Inferior parietal cortex (tissue), 1 donor: ENCODE measurements around the gene SLC51A.
"Not testable (repeated sequence)": the region's sequence is repeated elsewhere in the genome, so short reads cannot be mapped to it uniquely, and the experiment has no call there.

Experiments
- DNase-seq: peaks from one replicate; pipeline ENCODE4 v3.0.0-alpha.2; 2016; ENCODE audit errors: extremely low spot score

The SLC51A gene

DNA sequence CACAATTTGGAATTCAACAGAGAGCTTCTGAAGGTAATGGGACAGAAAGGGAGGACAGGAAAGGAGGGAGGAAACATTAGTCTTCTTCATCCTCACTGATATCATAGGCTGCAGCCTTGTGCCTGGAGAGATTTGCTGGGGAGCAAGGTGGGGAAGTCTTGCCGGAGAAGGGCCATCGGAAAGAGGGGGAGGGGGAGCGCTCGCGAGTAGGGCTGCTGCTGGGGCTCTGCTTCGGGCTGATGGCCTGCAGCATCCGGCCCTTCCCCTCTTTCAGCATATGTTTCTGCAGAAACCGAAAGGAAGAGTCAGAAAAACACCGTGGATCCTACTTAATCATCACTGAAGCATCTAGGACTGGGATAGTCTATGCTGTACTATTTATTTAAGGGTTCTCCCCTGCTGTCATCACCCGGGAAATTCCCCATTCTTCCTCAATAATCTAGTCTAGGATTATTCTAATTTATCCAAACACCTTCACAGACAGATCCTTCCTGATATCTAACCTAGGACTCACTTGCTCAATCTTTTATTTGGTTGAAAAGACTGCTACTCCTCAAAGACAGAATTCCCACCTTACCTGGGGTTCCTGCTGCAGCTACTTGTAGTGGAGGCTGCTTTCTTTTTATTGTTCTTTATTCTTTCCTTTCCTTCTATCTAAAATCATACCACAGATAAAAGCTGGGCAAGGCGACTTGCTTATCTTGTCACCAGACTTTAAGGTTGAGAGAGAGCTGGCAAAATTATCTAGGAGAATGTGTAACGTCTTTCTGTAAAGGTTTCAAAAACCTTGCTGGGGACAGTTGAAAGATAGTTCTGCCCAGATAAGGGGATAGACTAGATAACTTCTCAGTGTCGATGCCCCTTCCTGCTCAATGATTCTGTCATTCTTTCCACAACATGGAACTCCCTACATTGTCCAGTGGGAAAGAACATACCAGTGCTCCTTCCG lies 22.6 kb downstream of the SLC51A start:
- no peak for DNase-seq

DNA sequence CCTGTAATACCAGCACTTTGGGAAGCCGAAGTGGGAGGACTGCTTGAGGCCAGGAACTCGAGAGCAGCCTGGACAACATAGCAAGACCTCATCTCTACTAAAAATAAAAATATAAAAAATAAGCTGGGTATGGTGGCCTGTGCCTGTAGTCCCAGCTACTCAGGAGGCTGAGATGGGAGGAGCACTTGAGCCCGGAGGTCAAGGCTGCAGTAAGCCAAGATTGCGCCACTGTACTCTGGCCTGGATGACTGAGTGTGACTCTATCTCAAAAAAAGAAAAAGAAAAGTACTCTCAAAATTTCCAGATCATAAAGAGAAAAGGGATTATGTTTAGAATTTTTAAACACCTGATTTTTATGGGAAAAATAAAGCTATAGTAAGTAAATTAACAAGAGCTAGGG lies 24.1 kb downstream of the SLC51A start:
- no peak for DNase-seq

DNA sequence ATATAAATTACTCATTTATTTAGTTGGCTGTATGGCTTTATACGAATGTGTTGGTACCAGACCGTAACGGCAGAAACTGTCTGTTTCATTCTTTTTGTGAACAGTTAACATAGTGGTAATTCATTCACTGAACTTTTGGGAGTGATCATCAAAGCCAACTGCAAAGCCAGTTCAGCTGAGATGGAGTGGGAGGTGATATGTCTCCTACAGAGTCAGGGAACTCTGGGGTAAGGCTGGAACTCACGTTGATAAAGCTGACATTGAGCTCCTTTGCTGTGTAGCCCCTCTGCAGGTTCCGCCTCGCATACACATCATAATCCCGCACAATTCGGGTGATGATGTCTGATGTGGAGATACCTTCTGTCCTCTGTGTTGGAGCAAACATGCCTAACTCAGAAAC lies 25.4 kb downstream of the SLC51A start:
- no peak for DNase-seq

DNA sequence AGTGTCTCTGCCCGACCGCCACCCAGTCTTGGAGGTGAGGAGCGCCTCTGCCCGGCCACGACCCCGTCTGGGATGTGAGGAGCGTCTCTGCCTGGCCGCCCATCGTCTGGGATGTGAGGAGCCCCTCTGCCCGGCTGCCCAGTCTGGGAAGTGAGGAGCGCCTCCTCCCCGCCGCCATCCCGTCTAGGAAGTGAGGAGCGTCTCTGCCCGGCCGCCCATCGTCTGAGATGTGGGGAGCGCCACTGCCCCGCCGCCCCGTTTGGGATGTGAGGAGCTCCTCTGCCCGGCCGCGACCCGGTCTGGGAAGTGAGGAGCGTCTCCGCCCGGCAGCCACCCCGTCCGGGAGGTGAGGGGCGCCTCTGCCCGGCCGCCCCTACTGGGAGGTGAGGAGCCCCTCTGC lies 27.8 kb downstream of the SLC51A start:
- not testable (repeated sequence) for DNase-seq

DNA sequence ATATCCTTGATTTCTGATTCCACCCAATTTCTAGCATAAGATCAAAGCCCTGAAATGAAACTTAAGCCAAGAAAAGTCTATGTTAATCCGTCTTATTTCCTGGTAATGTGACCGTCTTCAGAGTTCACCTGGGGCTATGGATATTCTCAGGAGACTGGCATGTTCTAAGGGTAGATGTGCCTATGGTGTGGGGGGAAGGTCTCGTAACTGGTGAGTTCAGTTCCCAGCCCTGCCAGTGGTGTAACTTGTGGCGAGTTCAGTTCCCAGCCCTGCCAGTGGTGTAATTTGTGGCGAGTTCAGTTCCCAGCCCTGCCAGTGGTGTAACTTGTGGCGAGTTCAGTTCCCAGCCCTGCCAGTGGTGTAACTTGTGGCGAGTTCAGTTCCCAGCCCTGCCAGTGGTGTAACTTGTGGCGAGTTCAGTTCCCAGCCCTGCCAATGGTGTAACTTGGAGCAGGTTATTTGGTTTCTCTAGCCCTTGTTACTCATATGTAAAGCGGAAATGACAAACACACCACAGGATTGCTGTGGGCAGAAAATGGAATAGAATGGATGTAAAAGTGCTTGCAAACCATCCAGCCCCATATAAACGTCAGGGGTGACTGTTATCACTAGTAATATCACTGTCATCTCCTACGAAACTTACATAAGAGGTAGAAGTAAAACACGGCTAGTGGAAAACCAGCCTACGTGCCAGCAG lies 30.4 kb downstream of the SLC51A start:
- no peak for DNase-seq

DNA sequence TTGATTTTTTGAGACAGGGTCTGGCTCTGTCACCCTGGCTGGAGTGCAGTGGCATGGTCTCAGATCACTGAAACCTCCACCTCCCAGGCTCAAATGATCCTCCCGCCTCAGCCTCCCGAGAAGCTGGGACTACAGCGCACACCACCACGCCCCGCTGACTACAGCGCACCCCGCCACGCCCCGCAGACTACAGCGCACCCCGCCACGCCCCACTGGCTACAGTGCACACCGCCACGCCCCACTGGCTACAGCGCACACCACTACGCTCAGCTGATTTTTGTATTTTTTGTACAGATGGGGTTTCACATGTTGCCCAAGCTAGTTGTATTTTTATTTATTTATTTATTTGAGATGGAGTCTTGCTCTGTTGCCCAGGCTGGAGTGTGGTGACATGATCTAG lies 35.6 kb downstream of the SLC51A start:
- no peak for DNase-seq

DNA sequence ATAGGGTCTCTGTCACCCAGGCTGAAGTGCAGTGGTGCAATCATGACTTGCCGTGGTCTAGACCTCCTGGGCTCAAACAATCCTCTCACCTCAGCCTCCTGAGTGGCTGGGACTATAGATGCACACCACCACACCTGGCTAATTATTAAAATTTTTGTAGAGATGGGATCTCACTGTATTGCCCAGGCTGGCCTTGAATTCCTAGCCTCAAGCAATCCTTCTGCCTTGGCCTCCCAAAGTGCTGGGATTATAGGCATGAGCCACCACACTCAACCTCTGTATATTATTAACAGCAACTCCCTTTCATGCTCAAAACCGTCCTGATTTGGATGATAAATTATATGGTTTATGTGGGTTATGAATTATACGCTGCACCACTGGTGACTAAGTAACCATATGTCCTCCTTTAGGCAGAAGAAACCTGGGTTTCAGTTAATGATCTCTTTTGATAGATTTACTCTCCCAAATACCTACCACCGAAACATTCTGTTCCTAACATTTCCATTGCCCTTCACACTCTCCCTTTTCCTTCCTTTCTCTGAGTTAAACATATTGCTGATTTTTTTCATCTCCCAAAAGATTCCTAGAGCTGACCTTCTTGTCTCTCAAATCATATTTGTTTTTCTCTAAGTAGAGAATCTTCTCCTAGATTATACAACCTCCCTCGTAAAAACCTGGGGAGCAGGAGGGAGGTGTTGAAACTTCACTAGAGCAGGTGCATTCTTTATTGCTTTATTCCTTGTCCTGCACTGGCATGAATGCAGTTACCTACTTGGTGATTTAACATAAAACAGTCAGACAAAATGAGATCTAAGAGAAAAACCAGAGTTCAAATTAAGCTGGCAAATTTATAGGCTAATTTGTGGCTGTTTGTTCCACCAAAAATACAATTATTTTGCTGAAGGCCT lies 38.3 kb downstream of the SLC51A start:
- DNase-seq, result no peak

DNA sequence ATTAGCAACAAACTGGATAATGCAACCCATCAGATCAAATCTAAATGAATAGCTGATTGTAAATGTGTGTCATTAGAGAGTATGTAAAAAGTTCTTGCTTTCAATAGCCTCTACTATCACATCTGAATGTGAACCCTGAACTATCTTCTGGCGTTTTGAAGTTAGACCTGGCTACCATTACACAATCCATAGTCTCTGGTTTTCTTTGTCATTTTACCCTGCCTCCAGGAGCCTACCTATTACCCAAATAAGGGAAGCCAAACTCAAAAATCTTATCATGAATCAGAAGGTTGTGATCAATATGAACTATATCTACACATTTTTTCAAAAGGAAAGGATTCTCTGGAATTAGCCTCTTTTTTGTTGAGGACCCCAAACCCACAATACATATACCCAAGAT lies 39.4 kb downstream of the SLC51A start:
- no peak for DNase-seq

DNA sequence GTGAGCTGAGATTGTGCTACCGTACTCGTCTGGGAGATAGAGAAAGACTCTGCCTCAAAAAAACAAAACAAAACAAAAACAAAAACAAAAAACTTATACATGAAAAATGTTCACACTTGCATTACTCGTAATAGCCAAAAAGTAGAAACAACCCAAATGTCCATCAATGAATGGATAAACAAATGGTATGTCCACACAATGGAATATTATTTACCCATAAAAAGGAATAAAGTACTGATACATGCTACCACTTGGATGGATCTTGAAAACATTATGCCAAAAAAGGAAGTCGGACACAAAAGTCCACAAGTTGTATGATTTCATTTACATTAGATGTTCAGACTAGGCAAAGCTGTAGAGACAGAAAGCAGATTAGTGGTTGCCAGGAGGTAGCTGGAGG lies 44.5 kb downstream of the SLC51A start:
- no peak for DNase-seq

DNA sequence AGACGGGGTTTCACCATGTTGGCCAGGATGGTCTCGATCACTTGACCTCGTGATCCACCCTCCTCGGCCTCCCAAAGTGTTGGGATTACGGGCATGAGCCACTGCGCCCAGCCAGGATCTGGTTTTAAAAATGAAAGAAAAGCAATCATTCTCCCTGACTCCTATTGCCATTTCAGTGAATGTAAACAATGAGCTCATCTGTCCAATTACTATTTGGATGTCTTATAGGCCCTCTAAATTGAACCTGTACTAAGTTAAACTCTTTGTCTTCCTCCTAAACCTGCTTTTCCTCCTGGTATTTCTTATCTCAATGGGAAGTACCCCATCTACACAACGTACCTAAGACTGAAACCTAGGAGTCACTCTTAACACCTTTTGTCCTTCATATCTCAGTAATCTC lies 47.5 kb downstream of the SLC51A start:
- no peak for DNase-seq

DNA sequence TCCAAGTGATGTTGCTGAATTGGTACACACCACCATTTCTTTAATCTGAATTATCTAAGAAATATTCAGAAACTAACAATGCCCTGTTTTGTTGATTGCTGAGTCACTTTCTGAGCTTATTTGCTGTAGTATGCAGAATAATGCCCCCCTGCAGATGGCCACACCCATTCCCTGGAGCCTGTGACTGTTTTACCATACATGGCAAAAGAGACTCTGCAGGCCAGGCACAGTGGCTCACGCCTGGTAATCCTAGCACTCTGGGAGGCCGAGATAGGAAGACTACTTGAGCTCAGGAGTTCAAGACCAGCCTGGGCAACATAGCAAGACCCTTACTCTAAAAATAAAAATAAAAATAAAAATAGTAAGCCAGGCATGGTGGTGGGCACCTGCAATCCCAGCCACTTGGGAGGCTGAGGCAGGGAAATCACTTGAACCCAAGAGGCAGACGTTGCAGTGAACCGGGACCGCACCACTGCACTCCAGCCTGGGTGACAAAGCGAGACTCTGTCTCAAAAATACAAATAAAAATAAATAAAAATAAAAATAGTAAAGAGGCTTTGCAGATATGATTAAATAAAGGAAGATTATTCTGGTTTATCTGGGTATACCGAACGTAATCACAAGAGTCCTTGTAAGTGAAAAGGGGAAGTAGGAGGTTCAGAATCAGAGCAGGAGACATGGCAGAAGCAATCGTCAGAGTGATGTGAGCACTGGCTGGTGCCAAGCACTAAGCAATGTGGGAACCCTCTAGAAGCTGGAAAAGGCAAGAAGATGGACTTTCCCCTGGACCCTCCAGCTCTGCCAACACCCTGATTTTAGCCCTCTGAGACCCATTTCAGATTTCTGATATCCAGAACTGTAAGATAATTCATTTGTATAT lies 52.2 kb downstream of the SLC51A start:
- DNase-seq, result no peak

DNA sequence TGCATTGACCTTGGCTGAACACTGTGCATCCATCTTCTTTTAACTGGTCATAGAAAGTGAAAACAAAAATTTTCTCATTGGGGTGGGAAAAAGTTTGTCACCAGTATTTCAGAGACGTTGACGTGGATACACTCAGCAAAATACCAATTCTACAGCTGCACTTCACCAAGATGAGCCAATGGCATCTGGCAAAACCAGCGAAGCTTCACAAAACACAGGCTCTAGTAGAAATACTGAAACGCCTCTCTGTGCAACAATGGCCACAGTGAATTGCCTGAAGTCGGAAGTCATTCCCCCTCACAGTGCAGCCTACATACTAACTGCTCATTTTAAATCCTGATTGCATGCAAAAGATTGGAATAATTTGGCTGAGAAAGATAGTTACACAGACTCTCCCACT lies 54.2 kb downstream of the SLC51A start:
- DNase-seq, result no peak

DNA sequence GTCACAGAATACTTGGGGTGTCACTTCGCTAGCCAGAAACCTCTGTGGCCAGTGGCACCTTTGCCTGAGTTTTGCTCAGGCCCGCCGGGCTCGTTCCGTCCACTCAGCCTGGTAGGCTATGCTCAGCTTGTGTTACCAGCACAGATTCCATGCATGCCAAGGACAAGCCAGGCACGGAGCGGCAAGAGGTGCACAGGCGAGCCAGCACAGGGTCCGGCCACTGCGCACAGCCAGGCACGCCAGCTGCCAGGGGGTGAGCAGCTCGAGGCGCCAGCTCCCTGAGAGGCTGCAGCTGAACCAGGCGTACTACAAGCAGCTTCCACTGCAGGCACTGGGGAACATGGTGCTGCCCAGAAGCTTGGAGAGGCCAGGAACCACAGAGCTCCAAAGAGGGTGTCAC lies 56.5 kb downstream of the SLC51A start:
- no peak for DNase-seq

DNA sequence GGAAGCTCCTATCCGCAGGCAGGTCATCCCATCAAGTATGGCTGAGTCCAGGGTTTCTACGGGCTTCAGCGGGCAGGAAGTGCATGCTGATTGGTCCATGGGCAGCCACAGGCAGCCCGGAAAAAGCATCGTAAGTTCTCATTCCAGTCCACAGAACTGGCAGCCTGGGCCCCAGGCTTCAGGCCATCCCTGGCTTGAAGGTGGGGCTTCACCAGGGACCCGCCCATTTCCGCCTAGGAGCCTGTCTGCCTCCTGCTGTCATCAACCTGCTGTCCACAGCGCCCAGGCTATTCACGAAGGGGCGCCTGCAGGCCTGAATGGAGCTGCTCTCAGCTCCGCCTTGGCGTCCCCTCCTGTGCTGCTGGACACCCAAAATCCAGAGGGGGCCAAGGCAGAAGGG lies 57.3 kb downstream of the SLC51A start:
- DNase-seq, result no peak

DNA sequence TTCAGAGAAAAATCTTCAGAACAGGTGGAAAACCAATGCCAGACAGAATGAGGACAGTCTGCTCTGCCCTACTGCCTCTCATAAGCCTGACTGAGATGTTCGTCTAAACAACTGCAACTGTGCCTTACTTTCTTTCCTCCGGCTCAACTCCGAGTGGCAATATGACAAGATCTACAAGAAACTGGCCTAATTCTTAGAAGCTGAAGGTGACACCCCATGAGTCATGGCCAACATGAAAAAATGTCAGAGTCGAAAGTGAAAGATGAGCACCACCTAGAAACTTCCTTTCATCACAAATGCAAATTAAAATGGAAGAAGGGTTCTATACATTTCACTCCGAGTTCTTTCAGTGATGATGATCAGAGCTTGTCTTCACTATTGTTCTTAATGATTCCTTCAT lies 58.3 kb downstream of the SLC51A start:
- DNase-seq, result no peak

DNA sequence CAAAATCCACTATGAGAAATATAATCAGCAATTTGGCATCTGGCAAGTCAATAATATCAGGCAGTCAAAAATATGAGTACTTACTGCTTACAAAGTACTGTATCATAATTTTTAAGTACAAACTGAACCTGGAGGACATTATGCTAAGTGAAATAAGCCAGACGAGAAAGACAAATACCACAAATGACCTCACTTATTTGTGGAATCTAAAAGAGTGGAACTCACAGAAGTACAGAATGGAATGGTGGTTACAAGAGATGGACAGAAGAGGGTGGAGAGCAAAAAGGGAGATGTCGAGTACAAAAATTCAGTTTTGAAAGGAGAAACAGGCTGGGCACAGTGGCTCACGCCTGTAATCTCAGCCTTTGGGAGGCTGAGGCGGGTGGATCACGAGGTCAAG lies 58.8 kb downstream of the SLC51A start:
- no peak for DNase-seq

DNA sequence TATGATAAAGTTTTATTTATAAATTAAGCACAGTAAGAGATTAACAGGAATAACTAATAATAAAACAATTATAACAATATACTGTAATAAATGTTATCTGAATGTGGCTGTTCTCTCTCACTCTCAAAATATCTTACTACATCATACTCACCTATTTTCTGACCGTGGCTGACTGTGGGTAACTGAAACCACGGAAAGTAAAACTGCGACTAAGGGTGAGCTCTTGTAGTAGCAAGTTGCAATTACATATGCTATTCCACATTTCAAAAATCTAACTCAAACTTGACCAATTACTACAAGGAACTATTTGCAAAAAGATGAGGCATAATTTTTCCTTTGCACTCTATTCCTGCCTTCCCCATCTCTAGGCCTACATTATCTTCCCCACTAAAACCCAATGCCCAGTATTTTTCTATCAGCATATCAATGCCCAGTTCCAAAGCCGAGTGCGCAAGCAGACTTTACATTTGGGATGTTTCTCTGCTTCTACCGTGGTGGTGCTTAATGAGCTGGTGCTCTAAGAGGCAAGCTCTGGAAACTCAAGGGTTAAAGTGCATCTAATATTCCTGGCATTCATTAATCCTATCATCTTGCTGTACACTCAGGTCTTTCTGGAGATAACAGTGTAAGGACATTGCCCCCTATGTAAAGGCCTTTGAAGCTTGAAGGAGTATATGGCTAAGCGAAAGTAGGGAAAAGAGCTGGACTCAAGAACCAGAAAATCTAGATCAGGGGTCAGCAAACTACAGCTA lies 64.5 kb downstream of the SLC51A start:
- DNase-seq, result no peak

DNA sequence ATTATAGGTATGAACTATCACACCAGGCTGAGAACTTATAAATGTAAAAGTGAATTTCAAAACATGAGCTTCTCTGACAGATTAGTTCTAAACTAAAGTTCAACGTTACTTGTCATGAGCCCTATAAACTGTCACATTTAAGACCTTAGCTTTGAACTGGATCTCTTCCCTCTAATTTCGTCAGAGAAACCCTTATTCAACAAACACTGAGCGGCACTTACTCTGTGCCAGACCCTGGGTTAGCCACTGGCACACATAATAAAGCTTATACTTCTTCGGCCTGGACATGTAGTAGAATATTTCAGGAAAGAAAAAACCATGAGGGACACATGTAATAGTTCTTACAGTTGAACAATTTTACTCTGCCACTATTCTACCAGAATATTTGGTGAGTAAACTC lies 65.6 kb downstream of the SLC51A start:
- DNase-seq, result no peak
